Upper lobe of left lung (tissue), 6 donors: ENCODE data around the gene MYH7B. TPM values are rescaled to one million over a fixed set of nuclear protein-coding genes. Genes with fewer than 3 reads are reported as not detected.

Experiments used
- ATAC-seq, 2 donors: fragments of 200-7000 bp; cut with Tn5 transposase; one replicate each; pipeline ENCODE4 v1.9.1; 2022; ENCODE audit warnings: mild to moderate bottlenecking in 2 of 2, moderate library complexity in 2 of 2; ENCODE audit not compliant: low FRiP score in 2 of 2
- DNase-seq, 2 donors: peaks; one replicate each; pipeline ENCODE4 v3.0.0-alpha.2; 2019 to 2020
- H3K27ac ChIP-seq, 4 donors: fragments of 200-600 bp; sonication (generic); one replicate each; pipeline ENCODE4 v1.5.1; 2016 to 2019
- H3K27me3 ChIP-seq, 4 donors: fragments of 200-600 bp; sonication (generic); one replicate each; pipeline ENCODE4 v1.5.1; 2017 to 2019
- H3K36me3 ChIP-seq, 4 donors: fragments of 200-600 bp; sonication (generic); one replicate each; pipeline ENCODE4 v1.5.1; 2016 to 2019
- H3K4me1 ChIP-seq, 4 donors: fragments of 200-600 bp; sonication (generic); one replicate each; pipeline ENCODE4 v1.5.1; 2018 to 2019
- H3K4me3 ChIP-seq, 4 donors: fragments of 200-600 bp; sonication (generic); one replicate each; pipeline ENCODE4 v1.5.1; 2017 to 2019; ENCODE audit warnings: mild to moderate bottlenecking in 2 of 4, moderate library complexity in 1 of 4
- H3K9me3 ChIP-seq, 4 donors: fragments of 200-600 bp; sonication (generic); one replicate each; pipeline ENCODE4 v1.5.1; 2018 to 2019
- CTCF ChIP-seq, 6 experiments: fragments of 450-650 bp in 4 of 6; fragments of 200-600 bp in 2 of 6; sonication (generic) in 2 of 6; IDR thresholded peaks; one replicate each; pipeline ENCODE4 v1.5.1; 2016 to 2019; ENCODE audit warnings: antibody characterized with exemption in 6 of 6
- EP300 ChIP-seq, 4 donors: sonication (generic); formaldehyde crosslinking; IDR thresholded peaks; one replicate each; pipeline ENCODE4 v1.5.1; 2017; ENCODE audit warnings: antibody characterized with exemption in 4 of 4, control low read depth in 2 of 4
- POLR2A ChIP-seq, 4 donors: fragments of 450-650 bp; IDR thresholded peaks; one replicate each; pipeline ENCODE4 v1.5.1; 2016 to 2017; ENCODE audit warnings: antibody characterized with exemption in 4 of 4, mild to moderate bottlenecking in 2 of 4
- POLR2AphosphoS5 ChIP-seq, 2 donors: sonication (generic); formaldehyde crosslinking; IDR thresholded peaks; one replicate each; pipeline ENCODE4 v1.5.1; 2017; ENCODE audit warnings: antibody characterized with exemption in 2 of 2
- WGBS, 2 donors: methylation state at CpG; one replicate each; pipeline ENCODE4 v1.1.5; 2017 to 2018; 5-methylcytosine and 5-hydroxymethylcytosine counted together
- total RNA-seq, 6 donors: library from RNA; depleted of rRNA in 4 of 6; stranded (reverse); fragments of >200 nt in 4 of 6; gene quantifications; one replicate each; pipeline versions ENCODE4 v1.1.0 to v1.2.1, GENCODE V29; 2016 to 2021
- donor health status: DM: no; HTN: no; CAD: no; lungs with moderate emphysema.
- donor health status: DM: no; HTN: yes; CAD: no; lungs with severe emphysema.

Gene MYH7B
- total RNA-seq, 6 donors from 2014 or later = 0.51 to 11.5 (median 0.91) TPM; not detected in 1

- Histone ChIP-seq H3K4me1 (peaks cover 8 to 15% (median 11%) of the 10 kb centered on the region in 4 donors), H3K27ac (no peak overlapping the region), H3K4me3 (no peak overlapping the region), H3K36me3 (peaks cover 0 to 21% (median 2%) of the 10 kb centered on the region in 4 donors), H3K27me3 (no peaks in the 10 kb centered on the region), H3K9me3 (no peaks in the 10 kb centered on the region)
- ATAC-seq = no peak
- DNase-seq = no peak
- 88 to 92% methylated on average over 7 of the region's 7 CpGs for WGBS, 2 donors
- no peak for TF ChIP-seq POLR2A (IDR thresholded peaks at IDR 0.05)
- no peak for TF ChIP-seq EP300 (IDR thresholded peaks at IDR 0.05)
- no peak for TF ChIP-seq CTCF (IDR thresholded peaks at IDR 0.05)
- TF ChIP-seq POLR2AphosphoS5 (IDR thresholded peaks at IDR 0.05) = no peak
Observed at GRCh38 chr20:34953960-34954359, 1.7 kb upstream of the MYH7B start.

GRCh38 chr20:34954904-34955230 lies 801 bp upstream of the MYH7B start:
- TF ChIP-seq POLR2AphosphoS5 (IDR thresholded peaks at IDR 0.05) (no peak), EP300 (IDR thresholded peaks at IDR 0.05) (no peak), POLR2A (IDR thresholded peaks at IDR 0.05) (no peak), CTCF (IDR thresholded peaks at IDR 0.05) (no peak)
- peak overlapping the region; percentile 83 to 95 (median 92) for H3K27ac ChIP-seq

GRCh38 chr20:34956041-34956458 lies 382 bp downstream of the MYH7B start:
- H3K36me3 ChIP-seq = peaks cover 0 to 5% (median under 1%) of the 10 kb centered on the region in 4 donors
- TF ChIP-seq POLR2AphosphoS5 (IDR thresholded peaks at IDR 0.05) = no peak
- TF ChIP-seq CTCF (IDR thresholded peaks at IDR 0.05) = peak in 1 of 6 experiments; percentile 4
- TF ChIP-seq POLR2A (IDR thresholded peaks at IDR 0.05) = no peak
- no peak for TF ChIP-seq EP300 (IDR thresholded peaks at IDR 0.05)
- H3K9me3 ChIP-seq = no peaks in the 10 kb centered on the region
- peak overlapping the region; percentile 83 to 95 (median 92) for H3K27ac ChIP-seq
- ATAC-seq = no peak
- no peak for DNase-seq
- peak overlapping the region; percentile 22 to 77 (median 64) for H3K4me3 ChIP-seq
- 18 to 20% methylated on average over 5 to 6 of the region's 6 CpGs for WGBS, 2 donors
- no peaks in the 10 kb centered on the region for H3K27me3 ChIP-seq
- H3K4me1 ChIP-seq = peaks cover 8 to 15% (median 11%) of the 10 kb centered on the region in 4 donors

More at GRCh38 chr20:34954904-34955230, 801 bp upstream of the MYH7B start:
- DNase-seq (no peak), ATAC-seq (peak in 1 of 2 donors; percentile 37)
- peaks cover 8 to 15% (median 11%) of the 10 kb centered on the region in 4 donors for H3K4me1 ChIP-seq
- peak overlapping the region; percentile 55 to 77 (median 64) for H3K4me3 ChIP-seq
- no peaks in the 10 kb centered on the region for H3K9me3 ChIP-seq
- WGBS, 2 donors = 15 to 16% methylated on average over 13 of the region's 13 CpGs
- no peaks in the 10 kb centered on the region for H3K27me3 ChIP-seq
- peaks cover 0 to 14% (median 2%) of the 10 kb centered on the region in 4 donors for H3K36me3 ChIP-seq

GRCh38 chr20:34956751-34957472 lies 1.2 kb downstream of the MYH7B start:
- Histone ChIP-seq H3K27me3 (no peaks in the 10 kb centered on the region), H3K9me3 (no peaks in the 10 kb centered on the region), H3K36me3 (no peaks in the 10 kb centered on the region), H3K4me1 (peaks cover 8 to 15% (median 11%) of the 10 kb centered on the region in 4 donors), H3K4me3 (no peak overlapping the region), H3K27ac (no peak overlapping the region)
- WGBS, 2 donors = 86 to 87% methylated on average over 19 to 21 of the region's 21 CpGs
- TF ChIP-seq POLR2A (IDR thresholded peaks at IDR 0.05) (no peak), CTCF (IDR thresholded peaks at IDR 0.05) (no peak), EP300 (IDR thresholded peaks at IDR 0.05) (no peak), POLR2AphosphoS5 (IDR thresholded peaks at IDR 0.05) (no peak)
- ATAC-seq (no peak), DNase-seq (no peak)
